Vagina (tissue), 2 donors: ENCODE data around the gene TNFAIP3.

Experiments
- CTCF ChIP-seq, 3 experiments: fragments of 450-650 bp in 2 of 3; fragments of 200-600 bp in 1 of 3; sonication (generic) in 1 of 3; IDR thresholded peaks; one replicate each; pipeline ENCODE4 v1.5.1; 2017 to 2019; ENCODE audit warnings: antibody characterized with exemption in 3 of 3, mild to moderate bottlenecking in 2 of 3, moderate library complexity in 2 of 3
- POLR2A ChIP-seq, 2 donors: fragments of 450-650 bp; IDR thresholded peaks; one replicate each; pipeline ENCODE4 v1.6.1; 2017; ENCODE audit warnings: antibody characterized with exemption in 2 of 2, mild to moderate bottlenecking in 2 of 2, moderate library complexity in 2 of 2

GRCh38 chr6:137863091-137863797 is 3.8 kb upstream of the TNFAIP3 start:
- TF ChIP-seq CTCF (IDR thresholded peaks at IDR 0.05) = no peak
- TF ChIP-seq POLR2A (IDR thresholded peaks at IDR 0.05) = no peak
